ENCODE results near the gene SLC2A13.
"Not testable (repeated sequence)": the region's sequence is repeated elsewhere in the genome, so short reads cannot be mapped to it uniquely, and the experiment has no call there.

Gene SLC2A13

DNA sequence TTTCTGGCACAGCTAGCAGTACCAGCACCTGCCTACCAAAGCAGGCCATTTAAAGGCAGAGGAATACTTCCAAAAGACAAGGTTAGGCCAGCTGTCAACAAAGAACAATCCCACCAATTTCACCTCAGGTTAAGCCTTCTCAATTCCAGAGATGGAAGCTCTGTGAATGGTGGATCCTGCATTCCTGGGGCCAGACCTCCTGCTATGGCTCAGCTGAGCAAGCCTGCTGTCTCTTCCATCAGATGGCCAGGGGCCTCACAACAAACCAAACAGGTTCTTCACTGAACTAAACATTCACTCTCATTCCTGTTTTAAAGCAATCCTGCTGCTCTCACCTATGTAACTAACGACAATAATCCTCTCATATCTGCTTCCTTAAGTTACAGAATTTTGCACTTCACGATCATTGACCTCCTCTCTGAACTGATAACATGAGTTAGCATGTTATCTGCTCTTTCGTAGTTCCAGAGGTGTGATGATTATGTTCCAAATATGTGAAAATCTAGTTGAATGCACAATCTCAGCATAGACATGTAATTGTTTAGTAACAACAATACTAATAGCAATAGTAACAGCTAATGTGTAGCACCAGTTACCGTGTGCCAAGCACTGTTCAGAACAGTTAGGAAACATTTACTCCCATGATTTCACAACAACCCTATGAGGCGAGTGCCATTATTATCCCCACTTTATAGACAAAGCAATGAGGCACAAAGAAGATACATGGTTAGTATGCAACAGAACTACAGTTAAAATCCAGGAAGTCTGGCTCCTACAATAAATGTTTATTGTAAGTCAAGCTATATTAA, 73.2 kb downstream of the SLC2A13 start:
- no peak for TF ChIP-seq CTCF (IDR thresholded peaks at IDR 0.05; ENCODE audit: insufficient read depth, low read depth, low read length, missing control alignments)
- no peak for DNase-seq (ENCODE audit: low read depth)

DNA sequence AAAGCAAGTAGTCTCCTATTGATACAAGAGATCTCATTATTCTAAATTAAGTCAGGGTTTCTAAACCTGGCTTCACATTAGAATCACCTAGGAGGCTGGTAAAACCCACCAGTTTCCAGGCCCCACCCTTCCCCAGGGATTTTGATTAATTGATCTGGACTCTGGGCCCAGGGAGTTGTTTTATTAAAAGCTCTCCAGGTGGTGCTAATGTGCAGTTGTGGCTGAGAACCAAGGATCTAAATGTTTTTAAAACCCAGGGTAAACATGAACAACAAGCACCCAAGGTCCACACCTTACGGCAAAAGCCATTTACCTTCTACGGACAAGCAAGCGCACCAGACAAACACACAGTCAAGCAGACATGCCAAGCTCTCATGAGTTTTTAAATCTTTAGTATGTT, 73.9 kb downstream of the SLC2A13 start:
- no peak for DNase-seq (ENCODE audit: low read depth)
- TF ChIP-seq CTCF (IDR thresholded peaks at IDR 0.05; ENCODE audit: insufficient read depth, low read depth, low read length, missing control alignments) = no peak

More for the DNA sequence above, 73.2 kb downstream of the SLC2A13 start:
- no peak overlapping the region for H3K4me3 ChIP-seq (ENCODE audit: low read depth, low read length)

GRCh38 chr12:40030970-40031369, 74.9 kb downstream of the SLC2A13 start:
- H3K4me3 ChIP-seq (ENCODE audit: low read depth, low read length); DNase-seq (ENCODE audit: low read depth): not testable (repeated sequence)

More for the DNA sequence above, 73.9 kb downstream of the SLC2A13 start:
- no peak overlapping the region for H3K4me3 ChIP-seq (ENCODE audit: low read depth, low read length)

DNA sequence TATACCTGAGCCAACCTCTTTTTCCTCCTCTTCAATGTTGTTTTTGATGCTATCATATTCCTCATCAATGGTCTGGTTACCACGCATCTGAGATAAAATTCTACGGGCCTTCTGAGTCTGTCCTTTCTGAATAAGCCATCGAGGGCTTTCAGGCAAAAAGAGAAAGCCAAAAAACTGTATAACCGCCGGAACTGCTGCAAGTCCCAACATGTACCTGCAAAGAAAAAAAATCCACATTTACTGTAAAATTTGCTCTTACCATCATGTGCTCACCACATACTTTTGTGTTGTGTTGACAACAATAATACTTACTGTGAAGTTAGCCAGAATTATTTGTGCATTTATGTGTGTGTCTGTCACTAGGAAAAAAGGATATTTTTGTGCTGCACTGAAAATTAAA, 77.6 kb downstream of the SLC2A13 start:
- H3K4me3 ChIP-seq (ENCODE audit: low read depth, low read length) = no peak overlapping the region
- no peak for TF ChIP-seq CTCF (IDR thresholded peaks at IDR 0.05; ENCODE audit: insufficient read depth, low read depth, low read length, missing control alignments)
- DNase-seq (ENCODE audit: low read depth) = no peak

GRCh38 chr12:40022850-40023249, 83.0 kb downstream of the SLC2A13 start:
- no peak for TF ChIP-seq CTCF (IDR thresholded peaks at IDR 0.05; ENCODE audit: insufficient read depth, low read depth, low read length, missing control alignments)
- no peak overlapping the region for H3K4me3 ChIP-seq (ENCODE audit: low read depth, low read length)
- no peak for DNase-seq (ENCODE audit: low read depth)

GRCh38 chr12:40020261-40020691, 85.6 kb downstream of the SLC2A13 start:
- DNase-seq (ENCODE audit: low read depth) = no peak
- no peak overlapping the region for H3K4me3 ChIP-seq (ENCODE audit: low read depth, low read length)
- no peak for TF ChIP-seq CTCF (IDR thresholded peaks at IDR 0.05; ENCODE audit: insufficient read depth, low read depth, low read length, missing control alignments)

DNA sequence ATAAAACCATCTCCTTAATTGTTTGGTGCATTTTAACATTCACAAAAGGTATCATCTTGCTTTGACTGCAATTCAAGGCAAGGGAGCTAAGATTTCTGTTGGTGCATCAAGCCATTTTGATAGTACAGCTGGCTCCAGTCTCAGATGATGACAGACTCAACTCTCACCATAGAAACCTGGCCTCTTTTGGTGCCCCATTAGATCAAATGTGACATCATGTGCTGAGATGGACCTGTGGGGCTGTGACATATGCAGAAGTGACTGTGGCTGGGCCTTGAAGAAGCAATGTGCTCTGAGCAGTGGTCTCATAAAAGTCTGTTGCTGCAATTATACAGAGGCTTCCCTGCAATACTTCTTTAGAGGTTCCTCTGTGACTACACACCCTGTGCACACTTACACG, 88.4 kb downstream of the SLC2A13 start:
- no peak overlapping the region for H3K4me3 ChIP-seq (ENCODE audit: low read depth, low read length)
- no peak for DNase-seq (ENCODE audit: low read depth)
- TF ChIP-seq CTCF (IDR thresholded peaks at IDR 0.05; ENCODE audit: insufficient read depth, low read depth, low read length, missing control alignments) = no peak
